Testis (tissue), 3 donors: Measurements from ENCODE around the gene WDR93. TPM values are rescaled to one million over a fixed set of nuclear protein-coding genes. Genes with fewer than 3 reads are reported as not detected.

Source experiments
- DNase-seq: peaks from one replicate; pipeline ENCODE4 v3.0.0-alpha.2; 2019
- H3K27ac ChIP-seq, 2 donors: fragments of 200-600 bp; sonication (generic); one replicate each; pipeline ENCODE4 v1.5.1; 2019
- H3K27me3 ChIP-seq: fragments of 200-600 bp; sonication (generic); one replicate; pipeline ENCODE4 v1.5.1; 2019
- H3K36me3 ChIP-seq: fragments of 200-600 bp; sonication (generic); one replicate; pipeline ENCODE4 v1.5.1; 2017; ENCODE audit warnings: low read depth; ENCODE audit errors: missing control alignments
- H3K4me1 ChIP-seq: fragments of 200-600 bp; sonication (generic); one replicate; pipeline ENCODE4 v1.5.1; 2019
- H3K4me3 ChIP-seq, 2 donors: fragments of 200-600 bp; sonication (generic); one replicate each; pipeline ENCODE4 v1.5.1; 2017 to 2019
- H3K9me3 ChIP-seq: fragments of 200-600 bp; sonication (generic); one replicate; pipeline ENCODE4 v1.5.1; 2017
- POLR2A ChIP-seq: fragments of 450-650 bp; IDR thresholded peaks from one replicate; pipeline ENCODE4 v1.6.1; 2017; ENCODE audit warnings: antibody characterized with exemption, mild to moderate bottlenecking, moderate library complexity
- WGBS, 2 donors: methylation state at CpG; one replicate each; pipeline ENCODE4 v1.1.5; 2018; 5-methylcytosine and 5-hydroxymethylcytosine counted together
- intact Hi-C: fragments of 100-400 bp; cut with DNase I; formaldehyde crosslinking; loops from one replicate; pipeline ENCODE4 v1.15.1; 2023; ENCODE audit warnings: low total_unique reads
- polyA plus RNA-seq: library from polyadenylated mRNA; stranded (reverse); fragments of 350-450 nt; fragmentation: Illumina TruSeq; extraction: RNeasy Lipid Tissue Mini Kit (QIAGEN cat#74804); gene quantifications from one replicate; pipeline ENCODE4 v1.2.3, GENCODE V29; 2014; ENCODE audit warnings: low read depth, low replicate concordance; ENCODE audit not compliant: insufficient read depth
- total RNA-seq, 2 donors: library from RNA; depleted of rRNA; stranded (reverse); fragments of >200 nt; gene quantifications; one replicate each; pipeline ENCODE4 v1.2.3, GENCODE V29; 2016
- TF ChIP-seq, protein P1 (sequence below), 3 experiments: fragments of 450-650 bp in 2 of 3; fragments of 200-600 bp in 1 of 3; sonication (generic) in 1 of 3; IDR thresholded peaks; one replicate each; pipeline ENCODE4 v1.5.1; 2016 to 2019; ENCODE audit warnings: antibody characterized with exemption in 3 of 3, mild to moderate bottlenecking in 2 of 3, moderate library complexity in 1 of 3

WDR93 gene
- total and polyA plus RNA-seq, 3 donors from 2014 or later = 8.1 to 31.9 (median 12.3) TPM

DNA sequence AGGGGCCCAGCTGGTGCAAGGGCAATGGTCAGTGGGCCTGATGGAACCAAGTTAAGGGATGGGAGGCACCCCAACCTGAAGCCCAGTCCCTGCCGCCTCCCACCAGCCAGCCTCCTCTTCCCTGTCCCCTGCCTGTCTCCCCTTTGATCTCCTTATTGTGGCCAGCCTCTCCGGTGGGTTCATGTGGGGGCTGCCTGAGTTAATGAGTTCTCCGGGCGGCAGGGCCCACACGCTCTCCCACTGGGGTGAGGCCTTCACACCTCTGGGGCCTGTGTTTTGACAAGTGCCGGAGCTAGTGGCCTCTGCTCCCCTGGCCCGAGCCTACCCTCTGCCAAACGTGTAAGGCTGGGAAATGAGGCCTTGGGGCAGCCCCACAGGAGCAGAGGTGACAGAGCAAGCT lies 67.7 kb downstream of the WDR93 start:
- no peaks in the 10 kb centered on the region for H3K36me3 ChIP-seq
- H3K4me1 ChIP-seq = no peaks in the 10 kb centered on the region
- no peak for DNase-seq
- no peak overlapping the region for H3K27ac ChIP-seq
- WGBS, 2 donors = 86 to 97% methylated on average over 4 to 8 of the region's 8 CpGs
- intact Hi-C loops = no loop called here
- no peaks in the 10 kb centered on the region for H3K27me3 ChIP-seq
- no peak for TF ChIP-seq POLR2A
- TF ChIP-seq, protein P1, sequence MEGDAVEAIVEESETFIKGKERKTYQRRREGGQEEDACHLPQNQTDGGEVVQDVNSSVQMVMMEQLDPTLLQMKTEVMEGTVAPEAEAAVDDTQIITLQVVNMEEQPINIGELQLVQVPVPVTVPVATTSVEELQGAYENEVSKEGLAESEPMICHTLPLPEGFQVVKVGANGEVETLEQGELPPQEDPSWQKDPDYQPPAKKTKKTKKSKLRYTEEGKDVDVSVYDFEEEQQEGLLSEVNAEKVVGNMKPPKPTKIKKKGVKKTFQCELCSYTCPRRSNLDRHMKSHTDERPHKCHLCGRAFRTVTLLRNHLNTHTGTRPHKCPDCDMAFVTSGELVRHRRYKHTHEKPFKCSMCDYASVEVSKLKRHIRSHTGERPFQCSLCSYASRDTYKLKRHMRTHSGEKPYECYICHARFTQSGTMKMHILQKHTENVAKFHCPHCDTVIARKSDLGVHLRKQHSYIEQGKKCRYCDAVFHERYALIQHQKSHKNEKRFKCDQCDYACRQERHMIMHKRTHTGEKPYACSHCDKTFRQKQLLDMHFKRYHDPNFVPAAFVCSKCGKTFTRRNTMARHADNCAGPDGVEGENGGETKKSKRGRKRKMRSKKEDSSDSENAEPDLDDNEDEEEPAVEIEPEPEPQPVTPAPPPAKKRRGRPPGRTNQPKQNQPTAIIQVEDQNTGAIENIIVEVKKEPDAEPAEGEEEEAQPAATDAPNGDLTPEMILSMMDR (IDR thresholded peaks at IDR 0.05) = no peak
- H3K4me3 ChIP-seq = no peak overlapping the region
- H3K9me3 ChIP-seq = no peaks in the 10 kb centered on the region

- Histone ChIP-seq H3K9me3 (no peaks in the 10 kb centered on the region), H3K36me3 (no peaks in the 10 kb centered on the region), H3K27me3 (no peaks in the 10 kb centered on the region), H3K27ac (no peak overlapping the region), H3K4me3 (no peak overlapping the region), H3K4me1 (no peaks in the 10 kb centered on the region)
- DNase-seq = no peak
- TF ChIP-seq POLR2A = no peak
- TF ChIP-seq, protein P1 (IDR thresholded peaks at IDR 0.05) = no peak
- 91% methylated on average over 8 of the region's 8 CpGs; no CpG with 5 or more reads in 1 of the 2 donors for WGBS, 2 donors
- intact Hi-C loops = no loop called here
These were observed 68.4 kb downstream of the WDR93 start for GRCh38 chr15:89758981-89759380.

GRCh38 chr15:89759835-89760234 lies 69.2 kb downstream of the WDR93 start:
- no peak overlapping the region for H3K27ac ChIP-seq

GRCh38 chr15:89760303-89761008 lies 69.8 kb downstream of the WDR93 start:
- H3K4me3 ChIP-seq = no peak overlapping the region
- no peak overlapping the region for H3K27ac ChIP-seq
- no peaks in the 10 kb centered on the region for H3K4me1 ChIP-seq
- intact Hi-C loops = loop anchor here (10.0 kb wide), 1 partner anchor 114 kb away; no protein-coding TSS in a partner anchor
- 40 to 63% methylated on average over 9 to 16 of the region's 16 CpGs for WGBS, 2 donors
- DNase-seq = peak; percentile 84
- no peaks in the 10 kb centered on the region for H3K9me3 ChIP-seq
- H3K36me3 ChIP-seq = no peaks in the 10 kb centered on the region
- H3K27me3 ChIP-seq = no peaks in the 10 kb centered on the region
- no peak for TF ChIP-seq POLR2A
- TF ChIP-seq, protein P1 (IDR thresholded peaks at IDR 0.05) = peak; percentile 80 to 92 (median 85)

More at GRCh38 chr15:89759835-89760234, 69.2 kb downstream of the WDR93 start:
- intact Hi-C loops = loop anchor here (10.0 kb wide), 1 partner anchor 115 kb away; no protein-coding TSS in a partner anchor
- WGBS, 2 donors = 89 to 98% methylated on average over 3 of the region's 3 CpGs
- Histone ChIP-seq H3K4me3 (no peak overlapping the region), H3K4me1 (no peaks in the 10 kb centered on the region), H3K9me3 (no peaks in the 10 kb centered on the region), H3K27me3 (no peaks in the 10 kb centered on the region), H3K36me3 (no peaks in the 10 kb centered on the region)
- TF ChIP-seq, protein P1 (IDR thresholded peaks at IDR 0.05) = no peak
- TF ChIP-seq POLR2A = no peak
- DNase-seq = no peak
